Measurements from ENCODE around the gene ARTN. TPM values are rescaled to one million over a fixed set of nuclear protein-coding genes. Genes with fewer than 3 reads are reported as not detected.

Gene ARTN
- polyA plus RNA-seq, 6 donors from 2014 or later, result not detected

- no peak for DNase-seq
- H3K4me1 Mint-ChIP-seq, result peaks cover 29 to 36% (median 33%) of the 10 kb centered on the region in 3 donors
- H3K27ac Mint-ChIP-seq, result no peak overlapping the region
- no peaks in the 10 kb centered on the region for H3K9me3 Mint-ChIP-seq
- no peak for ATAC-seq (ENCODE audit: low read depth in 2 of 2)
- H3K27me3 Mint-ChIP-seq, result no peaks in the 10 kb centered on the region
- H3K36me3 Mint-ChIP-seq, result peaks cover 8 to 16% of the 10 kb centered on the region in 2 donors
- H3K4me3 Mint-ChIP-seq, result no peak overlapping the region
These were observed 48.0 kb downstream of the ARTN start for GRCh38 chr1:43981636-43982035.

GRCh38 chr1:43982241-43982640 is 48.6 kb downstream of the ARTN start:
- Mint-ChIP-seq H3K4me3 (no peak overlapping the region), H3K27me3 (no peaks in the 10 kb centered on the region), H3K9me3 (no peaks in the 10 kb centered on the region), H3K27ac (no peak overlapping the region), H3K4me1 (peaks cover 23 to 30% (median 27%) of the 10 kb centered on the region in 3 donors), H3K36me3 (peaks cover 3 to 9% of the 10 kb centered on the region in 2 donors)
- DNase-seq (no peak), ATAC-seq (ENCODE audit: low read depth in 2 of 2) (no peak)

- Mint-ChIP-seq H3K27me3 (no peaks in the 10 kb centered on the region), H3K4me1 (peaks cover 17 to 24% (median 22%) of the 10 kb centered on the region in 3 donors), H3K9me3 (no peaks in the 10 kb centered on the region), H3K36me3 (peaks cover 0 to 4% of the 10 kb centered on the region in 2 donors), H3K4me3 (no peak overlapping the region), H3K27ac (no peak overlapping the region)
- ATAC-seq (ENCODE audit: low read depth in 2 of 2), result no peak
- no peak for DNase-seq
These were observed 49.2 kb downstream of the ARTN start for GRCh38 chr1:43982808-43983207.

GRCh38 chr1:43983253-43983899 is 49.8 kb downstream of the ARTN start:
- DNase-seq (no peak), ATAC-seq (ENCODE audit: low read depth in 2 of 2) (no peak)
- no peaks in the 10 kb centered on the region for H3K36me3 Mint-ChIP-seq
- H3K27me3 Mint-ChIP-seq, result no peaks in the 10 kb centered on the region
- no peaks in the 10 kb centered on the region for H3K9me3 Mint-ChIP-seq
- H3K4me1 Mint-ChIP-seq, result peaks cover 12 to 18% (median 16%) of the 10 kb centered on the region in 3 donors
- no peak overlapping the region for H3K27ac Mint-ChIP-seq
- peak overlapping the region in 1 of 8 donors; percentile 9 for H3K4me3 Mint-ChIP-seq

- no peak for DNase-seq
- no peak for ATAC-seq (ENCODE audit: low read depth in 2 of 2)
- Mint-ChIP-seq H3K27me3 (no peaks in the 10 kb centered on the region), H3K36me3 (no peaks in the 10 kb centered on the region), H3K27ac (no peak overlapping the region), H3K4me3 (peak overlapping the region in 1 of 8 donors; percentile 6), H3K9me3 (no peaks in the 10 kb centered on the region), H3K4me1 (peaks cover 9 to 11% (median 10%) of the 10 kb centered on the region in 3 donors)
These were observed 51.3 kb downstream of the ARTN start for GRCh38 chr1:43984855-43985254.

DNA sequence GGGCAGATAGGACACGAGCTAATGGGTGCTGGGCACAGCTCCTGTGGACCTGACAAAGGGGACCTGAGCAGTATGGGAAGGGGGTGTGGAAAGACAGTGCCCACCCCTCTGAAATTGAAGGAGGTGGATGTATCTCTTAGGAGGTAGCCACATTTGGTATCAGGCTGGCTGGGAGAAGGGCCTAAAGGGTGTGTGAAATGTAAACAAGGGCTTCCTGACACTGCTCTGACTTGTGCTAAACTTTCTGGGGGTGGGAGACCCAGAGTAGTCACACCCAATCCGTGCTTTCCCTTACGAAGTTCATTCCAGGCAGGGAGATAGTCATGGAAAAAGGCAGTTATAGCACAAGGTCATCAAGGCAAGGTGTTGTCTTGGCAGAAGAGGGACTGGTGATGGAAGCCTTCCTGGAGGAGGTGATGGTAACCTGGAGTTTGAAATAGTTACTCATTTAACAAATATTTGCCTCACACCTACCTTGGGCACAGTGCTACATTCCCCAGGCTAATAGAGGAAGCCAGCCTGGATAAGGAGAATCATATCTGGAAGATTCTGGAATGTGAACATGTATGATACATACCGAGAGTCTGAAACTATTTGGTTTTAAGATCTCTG is 52.5 kb downstream of the ARTN start:
- no peaks in the 10 kb centered on the region for H3K9me3 Mint-ChIP-seq
- no peaks in the 10 kb centered on the region for H3K27me3 Mint-ChIP-seq
- no peak for DNase-seq
- ATAC-seq (ENCODE audit: low read depth in 2 of 2), result no peak
- no peaks in the 10 kb centered on the region for H3K36me3 Mint-ChIP-seq
- H3K4me1 Mint-ChIP-seq, result peaks cover 3 to 5% (median 3%) of the 10 kb centered on the region in 3 donors
- peak overlapping the region in 1 of 8 donors; percentile 70 for H3K4me3 Mint-ChIP-seq
- H3K27ac Mint-ChIP-seq, result peak overlapping the region in 1 of 6 donors; percentile 28

DNA sequence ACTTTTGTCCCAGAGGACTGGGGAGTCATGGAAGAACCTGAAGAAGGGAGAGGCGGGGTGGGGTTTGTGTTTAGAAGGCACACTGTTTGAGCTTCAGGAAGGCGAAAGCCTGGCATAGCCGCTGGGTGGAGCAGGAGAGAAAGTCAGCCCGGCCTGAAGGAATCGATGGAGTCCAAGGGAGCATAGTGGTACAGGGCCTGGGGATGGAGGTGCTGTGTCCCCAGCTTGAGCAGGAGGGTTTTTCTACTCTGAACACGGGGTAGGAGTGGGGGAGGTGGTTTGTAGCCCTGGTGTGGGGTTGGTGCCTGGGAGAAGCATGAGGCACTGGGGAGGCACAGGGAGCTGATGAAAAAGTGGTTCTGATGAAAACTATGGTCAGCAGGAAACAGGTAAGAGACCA is 53.1 kb downstream of the ARTN start:
- no peaks in the 10 kb centered on the region for H3K36me3 Mint-ChIP-seq

More for the DNA sequence above, 53.1 kb downstream of the ARTN start:
- peaks cover 3 to 10% (median 8%) of the 10 kb centered on the region in 3 donors for H3K4me1 Mint-ChIP-seq
- DNase-seq (no peak), ATAC-seq (ENCODE audit: low read depth in 2 of 2) (no peak)
- H3K9me3 Mint-ChIP-seq, result no peaks in the 10 kb centered on the region
- no peak overlapping the region for H3K27ac Mint-ChIP-seq
- H3K4me3 Mint-ChIP-seq, result peak overlapping the region in 1 of 8 donors; percentile 70
- no peaks in the 10 kb centered on the region for H3K27me3 Mint-ChIP-seq

Other genes with a start within 250 kb of the ARTN start
- 10 to 100 TPM in 2 of 6 donors, 1 to 10 TPM in 4; 7.9 to 16.1 (median 9.8) TPM for gene ST3GAL3, start 226.3 kb upstream of the ARTN start, polyA plus RNA-seq (ENCODE audit: low read depth in 6 of 6)
- gene IPO13, start 13.1 kb downstream of the ARTN start, polyA plus RNA-seq (ENCODE audit: low read depth in 6 of 6), result 10 to 100 TPM in 4 of 6 donors, 1 to 10 TPM in 2; 7.8 to 31.9 (median 10.2) TPM
- gene DPH2, start 36.2 kb downstream of the ARTN start, polyA plus RNA-seq (ENCODE audit: low read depth in 6 of 6), result 10 to 100 TPM; 23.4 to 58.5 (median 30.9) TPM
- 100 to 1,000 TPM; 264 to 432 (median 286) TPM for gene ATP6V0B, start 41.2 kb downstream of the ARTN start, polyA plus RNA-seq (ENCODE audit: low read depth in 6 of 6)
- 1 to 10 TPM in 1 of 6 donors, under 1 TPM in 4, not detected in 1; 0.16 to 1.6 (median 0.37) TPM for gene B4GALT2, start 45.4 kb downstream of the ARTN start, polyA plus RNA-seq (ENCODE audit: low read depth in 6 of 6)
- gene CCDC24, start 57.8 kb downstream of the ARTN start, polyA plus RNA-seq (ENCODE audit: low read depth in 6 of 6), result 1 to 10 TPM in 5 of 6 donors, under 1 TPM in 1; 0.89 to 4.0 (median 2.0) TPM
- not detected for gene SLC6A9, start 97.7 kb downstream of the ARTN start, polyA plus RNA-seq (ENCODE audit: low read depth in 6 of 6)
- not detected for gene KLF17, start 185.0 kb downstream of the ARTN start, polyA plus RNA-seq (ENCODE audit: low read depth in 6 of 6)
- not detected for gene KLF18, start 207.8 kb downstream of the ARTN start, polyA plus RNA-seq (ENCODE audit: low read depth in 6 of 6)